Dermis blood vessel endothelial cell (primary cell): Measurements from ENCODE around the gene STK32B. TPM values are rescaled to one million over a fixed set of nuclear protein-coding genes. Genes with fewer than 3 reads are reported as not detected.

Experiments
- DNase-seq: peaks from one replicate; pipeline ENCODE4 v3.0.0; 2010
- total RNA-seq: library from RNA; depleted of rRNA; stranded (reverse); fragments of >200 nt; gene quantifications from 2 replicates; pipeline ENCODE4 v1.2.3, GENCODE V29; 2014

STK32B gene
- total RNA-seq, 1 donor from 2014 or later = 24.2 TPM

DNA sequence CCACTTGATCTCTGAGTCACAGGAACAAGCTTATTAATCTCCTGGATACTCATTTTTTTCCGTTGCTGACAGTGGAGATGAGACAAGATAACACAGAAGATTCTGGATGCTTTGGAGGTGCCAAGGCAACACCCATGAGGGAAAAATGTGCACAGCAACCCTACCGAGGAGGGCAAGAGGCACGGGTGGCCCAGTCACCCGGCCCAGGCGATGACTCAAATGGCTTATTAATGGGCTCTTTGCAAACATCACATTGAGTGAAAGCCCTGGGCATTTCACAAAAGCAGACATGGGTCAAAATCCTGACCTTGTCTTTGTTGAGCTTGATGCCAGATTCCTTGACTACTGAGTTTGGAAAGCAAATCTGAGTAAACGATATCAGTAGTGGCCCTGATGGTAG is 315.1 kb downstream of the STK32B start:
- DNase-seq = peak; percentile 65

DNA sequence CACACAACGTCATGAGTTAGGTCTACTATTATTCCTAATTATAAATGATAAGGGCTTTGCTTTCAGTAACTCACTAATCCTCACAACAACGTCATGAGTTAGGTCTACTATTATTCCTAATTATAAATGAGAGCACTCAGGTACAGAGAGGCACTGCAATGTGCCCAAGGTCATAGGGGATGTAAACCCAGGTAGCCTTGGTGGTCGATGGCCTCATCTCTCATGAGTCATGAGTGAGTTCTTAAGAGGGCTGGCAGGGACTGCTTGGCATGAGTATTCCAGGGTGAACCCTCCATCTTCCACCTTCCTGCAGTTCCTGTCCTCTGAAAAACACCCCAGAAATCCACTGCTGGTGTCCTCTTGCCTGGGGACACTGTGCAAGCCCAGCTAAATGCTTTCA is 317.1 kb downstream of the STK32B start:
- no peak for DNase-seq

- DNase-seq = peak; percentile 45
These were observed 319.0 kb downstream of the STK32B start for GRCh38 chr4:5370286-5370685.

GRCh38 chr4:5371415-5372190 is 320.3 kb downstream of the STK32B start:
- no peak for DNase-seq

GRCh38 chr4:5372198-5372597 is 320.9 kb downstream of the STK32B start:
- DNase-seq = no peak

- no peak for DNase-seq
These were observed 322.0 kb downstream of the STK32B start for GRCh38 chr4:5373327-5373726.

DNA sequence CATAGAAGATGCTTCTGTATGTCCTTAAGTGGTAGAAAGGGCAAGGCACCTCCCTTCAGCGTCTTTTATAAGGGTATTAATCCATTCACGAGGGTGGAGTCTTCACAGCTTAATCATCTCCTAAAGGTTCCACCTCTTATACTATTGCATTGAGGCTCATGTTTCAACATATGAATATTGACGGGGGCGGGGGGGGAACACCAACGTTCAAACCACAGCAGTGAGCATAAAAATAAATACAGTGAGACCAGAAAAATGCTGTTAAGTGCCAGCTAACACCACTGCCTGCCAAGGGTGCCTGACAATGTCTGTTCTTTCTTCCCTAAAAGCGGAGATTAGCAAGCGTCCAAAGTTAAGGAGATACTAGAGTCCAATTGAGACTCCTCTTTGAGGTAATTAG is 323.3 kb downstream of the STK32B start:
- no peak for DNase-seq

- no peak for DNase-seq
These were observed 323.7 kb downstream of the STK32B start for GRCh38 chr4:5374994-5375393.

- DNase-seq = no peak
These were observed 324.7 kb downstream of the STK32B start for GRCh38 chr4:5376015-5376414.

- peak; percentile 78 for DNase-seq
These were observed 326.7 kb downstream of the STK32B start for GRCh38 chr4:5378002-5378401.

DNA sequence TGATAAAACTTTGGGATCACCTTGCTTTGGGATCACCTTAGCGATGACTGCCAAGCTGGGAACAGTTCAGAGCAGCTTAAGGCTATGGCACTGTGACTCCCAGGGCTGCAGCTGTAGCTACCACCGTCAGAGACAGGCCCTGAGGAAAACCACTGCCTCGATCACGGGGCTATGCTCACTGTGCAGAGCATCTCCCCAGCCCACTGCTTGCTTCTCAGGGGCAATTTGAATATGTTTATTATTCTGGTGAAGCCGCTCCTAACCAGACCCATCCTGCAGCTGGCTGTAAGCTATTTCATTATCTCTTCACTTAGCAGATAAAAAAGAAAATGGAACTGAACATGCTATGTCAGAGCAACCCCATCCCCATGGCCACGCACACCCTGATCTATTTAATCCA is 328.6 kb downstream of the STK32B start:
- no peak for DNase-seq

DNA sequence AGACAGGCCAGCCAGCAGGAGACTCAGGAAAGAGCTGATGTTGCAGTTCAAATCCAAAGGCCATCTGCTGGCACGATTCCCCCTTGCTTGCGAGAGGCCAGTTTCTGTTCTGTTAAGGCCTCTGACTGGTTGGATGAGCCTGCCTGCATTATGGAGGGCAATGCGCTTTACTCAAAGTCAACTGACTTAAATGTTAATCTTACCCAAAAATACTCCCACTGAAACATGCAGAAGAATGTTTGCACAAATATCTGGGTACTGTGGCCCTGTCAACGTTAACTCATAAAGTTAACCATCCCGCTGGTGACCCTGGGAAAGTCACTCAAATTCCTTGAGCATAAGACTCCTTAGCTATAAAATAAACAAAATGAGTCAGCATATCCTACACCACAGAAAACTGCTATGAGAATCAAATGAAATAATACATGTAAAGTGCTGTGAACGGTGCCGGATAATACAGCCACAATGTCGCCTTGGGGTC is 330.7 kb downstream of the STK32B start:
- DNase-seq = peak; percentile 36

DNA sequence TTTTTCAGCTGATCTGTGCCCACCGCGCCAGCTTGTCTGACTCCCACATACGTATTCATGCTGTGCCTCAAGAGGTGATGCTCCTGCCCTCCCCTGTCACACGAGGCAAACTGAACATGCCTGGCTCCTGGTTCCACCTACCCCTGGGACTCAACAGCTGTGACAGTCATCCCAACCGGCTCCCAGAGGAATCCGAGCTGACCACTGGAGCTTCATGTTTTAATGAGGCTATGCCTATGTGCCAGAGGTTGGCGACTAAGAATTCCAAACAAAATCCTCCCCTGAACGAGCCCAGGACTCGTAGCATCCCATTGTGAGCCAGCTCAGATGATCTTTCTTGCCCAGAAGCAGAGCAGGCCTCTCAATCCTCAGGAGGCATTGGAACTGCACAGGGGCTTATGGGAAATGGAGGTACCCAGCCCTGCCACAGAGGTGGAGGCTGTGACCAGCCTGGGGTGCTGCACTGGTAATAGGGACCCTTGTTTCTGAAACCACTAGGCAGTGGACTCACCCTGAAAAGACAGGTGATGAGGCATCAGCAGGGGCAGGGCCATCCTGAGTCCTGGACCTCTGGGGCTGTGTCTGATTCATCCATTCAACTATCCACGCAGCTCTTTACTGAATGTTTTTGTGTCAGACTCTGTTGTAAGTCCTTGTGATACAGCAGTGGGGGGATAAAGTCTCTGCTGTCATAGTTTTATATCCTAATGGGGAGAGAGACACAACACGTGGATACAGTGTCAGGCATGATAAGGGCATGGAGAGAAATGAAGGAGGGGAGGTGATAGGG is 332.1 kb downstream of the STK32B start:
- no peak for DNase-seq

- no peak for DNase-seq
These were observed 334.5 kb downstream of the STK32B start for GRCh38 chr4:5385741-5386311.

GRCh38 chr4:5386921-5387320 is 335.6 kb downstream of the STK32B start:
- DNase-seq = no peak

DNA sequence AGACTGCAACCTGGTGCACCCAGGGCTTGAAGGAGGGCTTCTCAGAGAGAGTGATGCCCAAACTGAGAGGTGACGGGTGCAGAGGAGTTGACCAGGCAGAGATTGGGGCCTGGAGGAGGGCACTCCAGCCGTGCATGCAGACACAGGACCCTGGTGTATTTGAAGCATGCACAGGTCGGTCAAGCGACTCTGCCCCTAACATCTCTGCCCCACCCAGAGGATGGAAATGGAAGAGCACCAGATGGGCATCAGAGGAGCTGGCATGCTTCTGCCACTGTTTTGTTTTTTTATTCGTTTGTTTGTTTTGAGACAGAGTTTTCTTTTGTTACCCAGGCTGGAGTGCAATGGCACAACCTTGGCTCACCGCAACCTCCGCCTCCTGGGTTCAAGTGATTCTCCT is 336.2 kb downstream of the STK32B start:
- no peak for DNase-seq

- no peak for DNase-seq
These were observed 338.6 kb downstream of the STK32B start for GRCh38 chr4:5389756-5390310.

DNA sequence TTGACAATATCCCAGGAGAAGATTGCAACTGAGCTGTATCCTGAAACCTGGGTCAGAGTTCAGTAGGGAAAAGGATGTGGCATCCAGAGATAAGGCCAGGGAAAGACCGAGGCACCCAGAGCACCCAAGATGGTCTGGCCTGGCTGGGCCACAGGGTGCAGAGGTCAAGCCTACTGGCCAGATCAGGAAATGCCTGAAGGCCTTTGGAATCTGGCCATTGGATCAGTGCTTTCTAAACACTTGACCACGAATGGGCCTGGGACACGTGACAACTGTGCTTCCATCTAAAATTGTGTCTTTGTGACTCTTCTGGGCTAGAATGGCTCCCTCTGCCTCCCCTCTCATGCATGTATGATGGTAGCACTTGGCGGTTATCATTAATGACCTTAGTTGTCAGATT is 340.2 kb downstream of the STK32B start:
- DNase-seq = no peak

DNA sequence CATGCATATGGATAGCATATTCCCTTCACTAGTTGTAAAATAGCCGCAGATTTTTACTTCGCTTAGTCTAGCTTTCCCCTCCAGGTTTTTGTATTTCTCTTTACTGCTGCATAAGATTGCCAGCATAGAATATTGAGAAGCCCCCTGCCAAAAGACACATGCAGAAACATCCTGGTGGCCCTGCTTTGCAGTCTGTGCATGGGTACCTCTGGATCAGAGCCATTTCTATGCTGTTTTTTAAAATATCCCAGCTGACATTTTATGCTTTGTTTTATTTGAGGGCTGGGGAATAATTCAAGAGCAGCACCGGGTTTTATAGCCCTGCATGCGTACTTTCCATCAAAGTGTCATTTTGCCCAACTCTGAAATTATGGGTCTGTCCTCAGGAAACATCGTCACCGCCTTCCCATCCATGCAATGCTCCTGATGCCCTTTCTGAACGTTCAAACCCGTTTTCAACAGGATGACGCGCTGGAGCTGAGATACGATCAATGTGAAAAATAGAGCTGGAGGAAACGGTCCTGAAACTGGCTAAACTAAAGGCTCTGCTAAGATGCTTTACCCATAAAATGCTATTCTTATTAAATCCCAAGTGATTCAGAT is 342.7 kb downstream of the STK32B start:
- DNase-seq = no peak

- DNase-seq = no peak
These were observed 344.5 kb downstream of the STK32B start for GRCh38 chr4:5395781-5396180.

- peak; percentile 45 for DNase-seq
These were observed 346.8 kb downstream of the STK32B start for GRCh38 chr4:5398056-5398455.

DNA sequence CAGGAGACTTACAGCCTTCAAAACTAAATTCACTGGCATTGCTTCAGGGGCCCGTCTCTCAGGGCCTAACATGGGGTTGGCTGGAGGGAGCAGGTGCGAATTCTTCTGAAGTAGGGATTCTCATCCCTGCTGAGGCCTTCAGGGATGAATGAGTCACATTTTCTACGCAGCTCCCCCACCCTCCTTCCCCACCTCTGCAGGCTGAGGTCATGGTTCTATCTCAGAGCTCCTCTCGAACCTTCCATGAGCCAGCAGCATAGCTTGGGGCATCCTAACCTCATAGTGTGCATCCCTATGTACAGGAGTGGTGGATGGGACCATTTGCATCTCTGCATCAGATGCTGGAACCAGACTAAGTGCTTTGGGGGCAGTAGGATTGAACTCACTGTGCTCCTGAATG is 347.8 kb downstream of the STK32B start:
- DNase-seq = no peak
